Prostate gland (tissue), 2 donors: ENCODE results near the gene HOATZ. TPM values are rescaled to one million over a fixed set of nuclear protein-coding genes. Genes with fewer than 3 reads are reported as not detected.
A peak's percentile ranks its signal among the peaks of the same experiment; 100 is the strongest.

Experiments
- DNase-seq: peaks from one replicate; pipeline ENCODE4 v3.0.0-alpha.2; 2019; ENCODE audit warnings: low spot score
- H3K27ac ChIP-seq, 2 donors: fragments of 200-600 bp; sonication (generic); 2 replicates each; pipeline ENCODE4 v1.5.1; 2017 to 2019
- H3K27me3 ChIP-seq: fragments of 200-600 bp; sonication (generic); replicated peaks from 2 replicates; pipeline ENCODE4 v1.5.1; 2019; ENCODE audit not compliant: insufficient read depth
- H3K36me3 ChIP-seq, 2 donors: fragments of 200-600 bp; sonication (generic); 1 replicate in 1 of 2; 2 replicates in 1 of 2; pipeline versions ENCODE4 v1.5.1 to v1.8.1; 2017 to 2019
- H3K4me1 ChIP-seq: fragments of 200-600 bp; sonication (generic); replicated peaks from 2 replicates; pipeline ENCODE4 v1.5.1; 2019
- H3K4me3 ChIP-seq, 2 donors: fragments of 200-600 bp; sonication (generic); 2 replicates each; pipeline ENCODE4 v1.5.1; 2017 to 2019
- H3K9me3 ChIP-seq: fragments of 200-600 bp; sonication (generic); 2 replicates; pipeline ENCODE4 v1.5.1; 2017
- CTCF ChIP-seq, 4 experiments: fragments of 200-600 bp in 2 of 4; fragments of 450-650 bp in 2 of 4; sonication (generic) in 2 of 4; IDR thresholded peaks; 1 replicate in 3 of 4; 2 replicates in 1 of 4; pipeline ENCODE4 v1.5.1; 2016 to 2019; ENCODE audit warnings: antibody characterized with exemption in 4 of 4, mild to moderate bottlenecking in 2 of 4, moderate library complexity in 2 of 4
- POLR2A ChIP-seq: fragments of 450-650 bp; IDR thresholded peaks from one replicate; pipeline ENCODE4 v1.6.1; 2016; ENCODE audit warnings: antibody characterized with exemption, mild to moderate bottlenecking
- POLR2AphosphoS5 ChIP-seq: sonication (generic); formaldehyde crosslinking; IDR thresholded peaks from one replicate; pipeline ENCODE4 v1.6.1; 2017; ENCODE audit warnings: antibody characterized with exemption
- WGBS: methylation state at CpG from one replicate; pipeline ENCODE4 v1.1.5; 2018; 5-methylcytosine and 5-hydroxymethylcytosine counted together
- intact Hi-C: fragments of 100-400 bp; cut with DNase I; formaldehyde crosslinking; loops from one replicate; pipeline ENCODE4 v1.14.2; 2022
- total RNA-seq, 2 donors: library from RNA; depleted of rRNA; stranded (reverse); fragments of >200 nt; gene quantifications; one replicate each; pipeline ENCODE4 v1.1.0, GENCODE V29; 2016

Gene HOATZ
- total RNA-seq, 2 donors from 2014 or later = 1.0 TPM; not detected in 1

GRCh38 chr11:111561791-111562325 is 47.3 kb downstream of the HOATZ start:
- WGBS = 66% methylated on average over 3 of the region's 3 CpGs
- no peak for DNase-seq
- H3K9me3 ChIP-seq = no peaks in the 10 kb centered on the region
- no peak for TF ChIP-seq POLR2A
- TF ChIP-seq POLR2AphosphoS5 = no peak
- no peak for TF ChIP-seq CTCF (IDR thresholded peaks at IDR 0.05)
- H3K4me1 ChIP-seq = no peaks in the 10 kb centered on the region
- intact Hi-C loops = no loop called here
- no peaks in the 10 kb centered on the region for H3K27me3 ChIP-seq
- no peaks in the 10 kb centered on the region for H3K36me3 ChIP-seq
- no peak overlapping the region for H3K4me3 ChIP-seq
- H3K27ac ChIP-seq = no peak overlapping the region

GRCh38 chr11:111562692-111563389 is 48.3 kb downstream of the HOATZ start:
- Histone ChIP-seq H3K9me3 (no peaks in the 10 kb centered on the region), H3K27me3 (no peaks in the 10 kb centered on the region), H3K27ac (no peak overlapping the region), H3K4me1 (no peaks in the 10 kb centered on the region), H3K4me3 (no peak overlapping the region), H3K36me3 (no peaks in the 10 kb centered on the region)
- DNase-seq = no peak
- TF ChIP-seq POLR2AphosphoS5 = no peak
- TF ChIP-seq POLR2A = no peak
- no peak for TF ChIP-seq CTCF (IDR thresholded peaks at IDR 0.05)
- intact Hi-C loops = no loop called here
- 85% methylated on average over 10 of the region's 10 CpGs for WGBS

GRCh38 chr11:111565114-111565720 is 50.6 kb downstream of the HOATZ start:
- Histone ChIP-seq H3K9me3 (no peaks in the 10 kb centered on the region), H3K27me3 (no peaks in the 10 kb centered on the region), H3K36me3 (no peaks in the 10 kb centered on the region), H3K4me3 (no peak overlapping the region), H3K4me1 (no peaks in the 10 kb centered on the region), H3K27ac (no peak overlapping the region)
- DNase-seq = peak; percentile 68
- intact Hi-C loops = loop anchor here (2.0 kb wide), 1 partner anchor 276 kb away; no protein-coding TSS in a partner anchor
- 73% methylated on average over 4 of the region's 4 CpGs for WGBS
- peak; percentile 68 to 85 (median 76) for TF ChIP-seq CTCF (IDR thresholded peaks at IDR 0.05)
- peak; percentile 64 for TF ChIP-seq POLR2AphosphoS5
- no peak for TF ChIP-seq POLR2A

- no peaks in the 10 kb centered on the region for H3K27me3 ChIP-seq
- intact Hi-C loops = no loop called here
- 68% methylated on average over 7 of the region's 7 CpGs for WGBS
These were observed 51.7 kb downstream of the HOATZ start for GRCh38 chr11:111566324-111566723.

More at GRCh38 chr11:111566324-111566723, 51.7 kb downstream of the HOATZ start:
- TF ChIP-seq POLR2AphosphoS5 = no peak
- no peak for TF ChIP-seq POLR2A
- TF ChIP-seq CTCF (IDR thresholded peaks at IDR 0.05) = no peak
- Histone ChIP-seq H3K4me3 (no peak overlapping the region), H3K36me3 (no peaks in the 10 kb centered on the region), H3K27ac (no peak overlapping the region), H3K9me3 (no peaks in the 10 kb centered on the region), H3K4me1 (no peaks in the 10 kb centered on the region)
- DNase-seq = no peak
